Cardiac fibroblast (primary cell): ENCODE results near the gene NENF.

Source experiments
- DNase-seq, 2 donors: peaks; one replicate each; pipeline versions ENCODE4 v3.0.0 to v3.0.0-alpha.2; 2010; ENCODE audit warnings: low read depth in 2 of 2
- H3K4me3 ChIP-seq, 2 donors: replicated peaks in 1 of 2; 1 replicate in 1 of 2; 2 replicates in 1 of 2; pipeline ENCODE4 v1.5.1; 2011; ENCODE audit warnings: low read depth in 2 of 2, low read length in 2 of 2, mild to moderate bottlenecking in 2 of 2, moderate library complexity in 1 of 2
- CTCF ChIP-seq: IDR thresholded peaks from one replicate; pipeline ENCODE4 v1.5.1; 2011; ENCODE audit warnings: low read depth, mild to moderate bottlenecking, low read length, inconsistent platforms

The NENF gene

GRCh38 chr1:212451416-212452322 is 18.9 kb downstream of the NENF start:
- no peak overlapping the region for H3K4me3 ChIP-seq
- TF ChIP-seq CTCF = no peak
- DNase-seq = no peak

GRCh38 chr1:212452323-212453155 is 19.8 kb downstream of the NENF start:
- peak; percentile 69 to 85 for DNase-seq
- H3K4me3 ChIP-seq = no peak overlapping the region
- no peak for TF ChIP-seq CTCF

- TF ChIP-seq CTCF = no peak
- no peak for DNase-seq
- no peak overlapping the region for H3K4me3 ChIP-seq
Measured at GRCh38 chr1:212453156-212453857, 20.6 kb downstream of the NENF start.

GRCh38 chr1:212454741-212455140 is 22.0 kb downstream of the NENF start:
- DNase-seq = no peak
- TF ChIP-seq CTCF = no peak
- no peak overlapping the region for H3K4me3 ChIP-seq

- H3K4me3 ChIP-seq = no peak overlapping the region
- no peak for DNase-seq
- no peak for TF ChIP-seq CTCF
Measured at GRCh38 chr1:212455401-212455800, 22.7 kb downstream of the NENF start.

GRCh38 chr1:212455803-212456528 is 23.2 kb downstream of the NENF start:
- TF ChIP-seq CTCF = peak; percentile 97
- no peak overlapping the region for H3K4me3 ChIP-seq
- DNase-seq = peak; percentile 90 to 92
